HepG2 (cell line): ENCODE results near the gene SMG5. TPM values are rescaled to one million over a fixed set of nuclear protein-coding genes. Genes with fewer than 3 reads are reported as not detected.

ENCODE experiments used
- CBX1 ChIP-seq: IDR thresholded peaks from one replicate; pipeline ENCODE4 v1.6.1; 2016; ENCODE audit warnings: antibody characterized with exemption, low read depth
- CREM ChIP-seq, 2 experiments: sonication (generic) in 1 of 2; formaldehyde crosslinking in 1 of 2; IDR thresholded peaks; 2 replicates each; pipeline versions ENCODE4 v1.4.0 to v1.6.1; 2016 to 2020; ENCODE audit warnings: antibody characterized with exemption in 1 of 2, mild to moderate bottlenecking in 1 of 2, missing genetic modification reagents in 1 of 2
- ELK4 ChIP-seq: sonication (generic); formaldehyde crosslinking; IDR thresholded peaks from 2 replicates; pipeline ENCODE4 v1.9.0; 2021; ENCODE audit warnings: missing genetic modification reagents, borderline replicate concordance
- GLI4 ChIP-seq: sonication (generic); formaldehyde crosslinking; IDR thresholded peaks from 2 replicates; pipeline ENCODE4 v1.5.1; 2020; ENCODE audit warnings: missing genetic modification reagents, mild to moderate bottlenecking, moderate library complexity, borderline replicate concordance
- HOXA9 ChIP-seq: sonication (generic); formaldehyde crosslinking; IDR thresholded peaks from 2 replicates; pipeline ENCODE4 v1.8.1; 2022; ENCODE audit warnings: missing genetic modification reagents, mild to moderate bottlenecking, moderate library complexity, borderline replicate concordance
- IRF2 ChIP-seq: IDR thresholded peaks from 2 replicates; pipeline ENCODE4 v1.6.1; 2018; ENCODE audit warnings: missing genetic modification reagents, missing compliant biosample characterization
- NFIC ChIP-seq: IDR thresholded peaks from 2 replicates; pipeline ENCODE4 v1.6.1; 2012; ENCODE audit warnings: mild to moderate bottlenecking, low read length, inconsistent platforms
- TCF7L2 ChIP-seq: IDR thresholded peaks from 2 replicates; pipeline ENCODE4 v1.6.1; 2011; ENCODE audit warnings: mild to moderate bottlenecking, low read depth, low read length, moderate library complexity
- THAP7 ChIP-seq: sonication (generic); formaldehyde crosslinking; IDR thresholded peaks from 2 replicates; pipeline ENCODE4 v1.8.1; 2023; ENCODE audit warnings: mild to moderate bottlenecking, missing genetic modification reagents
- ZFY ChIP-seq: sonication (generic); formaldehyde crosslinking; IDR thresholded peaks from 2 replicates; pipeline ENCODE4 v1.4.0; 2020; ENCODE audit warnings: missing genetic modification reagents
- ZNF235 ChIP-seq: sonication (generic); formaldehyde crosslinking; IDR thresholded peaks from 2 replicates; pipeline ENCODE4 v1.8.1; 2023; ENCODE audit warnings: mild to moderate bottlenecking, missing genetic modification reagents, borderline replicate concordance
- ZNF318 ChIP-seq: sonication (generic); formaldehyde crosslinking; IDR thresholded peaks from 2 replicates; pipeline ENCODE4 v1.4.0; 2020; ENCODE audit warnings: mild to moderate bottlenecking, missing genetic modification reagents
- ZNF451 ChIP-seq: sonication (generic); formaldehyde crosslinking; IDR thresholded peaks from 2 replicates; pipeline ENCODE4 v1.5.0; 2020; ENCODE audit warnings: mild to moderate bottlenecking, missing genetic modification reagents
- ZNF562 ChIP-seq: sonication (generic); formaldehyde crosslinking; IDR thresholded peaks from 2 replicates; pipeline ENCODE4 v1.8.0; 2022; ENCODE audit warnings: missing genetic modification reagents, borderline replicate concordance
- ZNF629 ChIP-seq: sonication (generic); formaldehyde crosslinking; conservative IDR thresholded peaks from 2 replicates; pipeline ENCODE4 v1.5.0; 2020; ENCODE audit warnings: missing genetic modification reagents
- ZNF781 ChIP-seq: sonication (generic); formaldehyde crosslinking; IDR thresholded peaks from 2 replicates; pipeline ENCODE4 v1.5.1; 2020; ENCODE audit warnings: borderline replicate concordance, mild to moderate bottlenecking, missing genetic modification reagents; ENCODE audit errors: not compliant biosample characterization
- polyA plus RNA-seq, 8 experiments: library from polyadenylated mRNA; depleted of rRNA in 3 of 8; stranded (reverse) in 7 of 8; unstranded in 1 of 8; fragments of >200 nt; fragmentation: Illumina TruSeq in 4 of 8; extraction: Trizol in 4 of 8; gene quantifications; 2 replicates each; pipeline versions ENCODE4 v1.2.1 to v1.2.3, GENCODE V29; 2011 to 2016; ENCODE audit warnings: low read depth in 4 of 8, missing spikeins in 1 of 8, mixed read lengths in 1 of 8; ENCODE audit not compliant: insufficient read depth in 1 of 8
- total RNA-seq, 5 experiments: library from RNA; depleted of rRNA; stranded (reverse); fragments of >200 nt; fragmentation: Illumina TruSeq; extraction: Trizol; gene quantifications; 2 replicates each; pipeline ENCODE4 v1.2.3, GENCODE V29; 2016; ENCODE audit warnings: low read depth in 1 of 5

SMG5 gene
- total and polyA plus RNA-seq, 2 of the 13 experiments (the other 11 are each of a cell fraction or from before 2014, with no cell fraction given), result 50.5 to 84.0 TPM

- TF ChIP-seq NFIC, result no peak
- 0 out of 2 replicates have a peak, but pooled peaks have one; percentile 27 for TF ChIP-seq ZNF451 (CRISPR knock-in tag)
- TF ChIP-seq ZNF318, result peak; percentile 87
- no peak for TF ChIP-seq CBX1
- TF ChIP-seq ZNF629 (CRISPR knock-in tag), result no peak
- TF ChIP-seq ELK4, result no peak
- no peak for TF ChIP-seq ZNF562 (CRISPR knock-in tag)
- TF ChIP-seq TCF7L2, result no peak
- TF ChIP-seq GLI4 (CRISPR knock-in tag), result no peak
- TF ChIP-seq ZNF235 (CRISPR knock-in tag), result no peak
- TF ChIP-seq IRF2 (CRISPR knock-in tag), result peak; percentile 49; the same call in 1 of the 2 replicates
- 0 out of 2 replicates have a peak, but pooled peaks have one; percentile 68 for TF ChIP-seq THAP7 (CRISPR knock-in tag)
- TF ChIP-seq CREM (IDR thresholded peaks at IDR 0.05), result peak; percentile 74
- no peak for TF ChIP-seq CREM (CRISPR knock-in tag; IDR thresholded peaks at IDR 0.05)
- peak; percentile 73 for TF ChIP-seq ZNF781
- TF ChIP-seq ZFY (CRISPR knock-in tag), result peak; percentile 63
- no peak for TF ChIP-seq HOXA9
These were observed 69.6 kb downstream of the SMG5 start, which contains the start of gene PMF1 (continued) for GRCh38 chr1:156212833-156213643.
